Stomach (tissue), 9 donors: ENCODE data around the gene SHROOM4. TPM values are rescaled to one million over a fixed set of nuclear protein-coding genes. Genes with fewer than 3 reads are reported as not detected.

Experiments used
- DNase-seq, 2 donors: peaks; one replicate each; pipeline versions ENCODE4 v3.0.0 to v3.0.0-alpha.2; 2013 to 2019
- H3K27ac ChIP-seq, 5 donors: fragments of 200-600 bp in 4 of 5; sonication (generic) in 4 of 5; one replicate each; pipeline ENCODE4 v1.5.1; 2013 to 2019; ENCODE audit warnings: mild to moderate bottlenecking in 1 of 5, moderate library complexity in 1 of 5
- H3K27me3 ChIP-seq, 3 donors: fragments of 200-600 bp; sonication (generic); one replicate each; pipeline ENCODE4 v1.5.1; 2017 to 2019; ENCODE audit warnings: mixed run types in 1 of 3
- H3K36me3 ChIP-seq, 4 donors: fragments of 200-600 bp; sonication (generic); 1 replicate in 3 of 4; 2 replicates in 1 of 4; pipeline ENCODE4 v1.5.1; 2016 to 2019
- H3K4me1 ChIP-seq, 4 donors: fragments of 200-600 bp; sonication (generic); one replicate each; pipeline ENCODE4 v1.5.1; 2016 to 2019
- H3K4me3 ChIP-seq, 4 donors: fragments of 200-600 bp; sonication (generic) in 3 of 4; one replicate each; pipeline ENCODE4 v1.5.1; 2016 to 2019; ENCODE audit warnings: mild to moderate bottlenecking in 1 of 4
- H3K9me3 ChIP-seq, 4 donors: fragments of 200-600 bp; sonication (generic); one replicate each; pipeline ENCODE4 v1.5.1; 2016 to 2019
- CTCF ChIP-seq, 7 experiments: fragments of 450-650 bp in 4 of 7; fragments of 200-600 bp in 3 of 7; sonication (generic) in 3 of 7; IDR thresholded peaks; one replicate each; pipeline ENCODE4 v1.5.1; 2016 to 2019; ENCODE audit warnings: antibody characterized with exemption in 7 of 7, control low read depth in 2 of 7, mild to moderate bottlenecking in 1 of 7
- EP300 ChIP-seq: sonication (generic); formaldehyde crosslinking; IDR thresholded peaks from one replicate; pipeline ENCODE4 v1.6.1; 2017; ENCODE audit warnings: antibody characterized with exemption
- POLR2A ChIP-seq, 4 donors: fragments of 450-650 bp; IDR thresholded peaks; one replicate each; pipeline ENCODE4 v1.6.1; 2016; ENCODE audit warnings: antibody characterized with exemption in 4 of 4, control low read depth in 2 of 4, mild to moderate bottlenecking in 1 of 4, moderate library complexity in 1 of 4
- POLR2AphosphoS5 ChIP-seq, 3 donors: sonication (generic); formaldehyde crosslinking; IDR thresholded peaks; one replicate each; pipeline ENCODE4 v1.6.1; 2016; ENCODE audit warnings: antibody characterized with exemption in 3 of 3
- WGBS, 5 donors: extraction: QIAGEN DNeasy Blood & Tissue Kit in 3 of 5; methylation state at CpG; one replicate each; pipeline versions ENCODE4 v1.1.5 to v1.1.7; 2013 to 2018; 5-methylcytosine and 5-hydroxymethylcytosine counted together
- intact Hi-C: fragments of 100-400 bp; cut with DNase I; formaldehyde crosslinking; loops from one replicate; pipeline ENCODE4 v1.15.1; 2023; ENCODE audit warnings: low total_unique reads
- polyA plus RNA-seq, 3 donors: library from polyadenylated mRNA; stranded (reverse); fragments of 200-250 nt; gene quantifications; one replicate each; pipeline ENCODE4 v1.2.3, GENCODE V29; 2013
- total RNA-seq, 5 donors: library from RNA; depleted of rRNA; stranded (reverse); fragments of >200 nt; gene quantifications; one replicate each; pipeline versions ENCODE4 v1.1.0 to v1.2.3, GENCODE V29; 2014 to 2016
- donor health status: healthy with polysubstance abuse.
- donor health status: Bipolar disorder and iron deficiency.
- donor health status: healthy.

The SHROOM4 gene
- total and polyA plus RNA-seq, 8 donors, result 0.88 to 8.3 (median 2.6) TPM

- no peaks in the 10 kb centered on the region for H3K36me3 ChIP-seq
- H3K9me3 ChIP-seq, result no peaks in the 10 kb centered on the region
- H3K4me1 ChIP-seq, result peaks cover 0 to 8% (median 0%) of the 10 kb centered on the region in 4 donors
- H3K27ac ChIP-seq, result no peak overlapping the region
- peak in 1 of 2 donors; percentile 29 for DNase-seq
- H3K4me3 ChIP-seq, result no peak overlapping the region
- intact Hi-C loops, result no loop called here
- TF ChIP-seq CTCF (IDR thresholded peaks at IDR 0.05) (no peak), POLR2A (IDR thresholded peaks at IDR 0.05) (no peak), POLR2AphosphoS5 (IDR thresholded peaks at IDR 0.05) (no peak), EP300 (no peak)
- 23 to 43% (median 32%) methylated on average over 2 of the region's 2 CpGs for WGBS, 5 donors
- H3K27me3 ChIP-seq, result peaks cover 0 to 3% (median 0%) of the 10 kb centered on the region in 3 donors
Observed at GRCh38 chrX:50707405-50707804, 106.6 kb downstream of the SHROOM4 start.

- intact Hi-C loops, result no loop called here
- 25 to 40% (median 36%) methylated on average over 3 of the region's 3 CpGs for WGBS, 5 donors
- Histone ChIP-seq H3K27ac (peak overlapping the region in 1 of 5 donors; percentile 63), H3K36me3 (no peaks in the 10 kb centered on the region), H3K27me3 (peaks cover 0 to 3% (median 0%) of the 10 kb centered on the region in 3 donors), H3K4me1 (peaks cover 0 to 8% (median 0%) of the 10 kb centered on the region in 4 donors), H3K4me3 (no peak overlapping the region), H3K9me3 (no peaks in the 10 kb centered on the region)
- no peak for TF ChIP-seq EP300
- DNase-seq, result no peak
Observed at GRCh38 chrX:50705042-50705441, 109.0 kb downstream of the SHROOM4 start.

GRCh38 chrX:50704360-50704759 lies 109.6 kb downstream of the SHROOM4 start:
- H3K27ac ChIP-seq, result peak overlapping the region in 1 of 5 donors; percentile 63
- H3K4me1 ChIP-seq, result peaks cover 0 to 8% (median 0%) of the 10 kb centered on the region in 4 donors
- 20 to 50% (median 28%) methylated on average over 1 of the region's 1 CpG for WGBS, 5 donors
- no peak for DNase-seq
- TF ChIP-seq CTCF (IDR thresholded peaks at IDR 0.05) (no peak), POLR2AphosphoS5 (IDR thresholded peaks at IDR 0.05) (no peak), EP300 (no peak), POLR2A (IDR thresholded peaks at IDR 0.05) (no peak)
- no peak overlapping the region for H3K4me3 ChIP-seq
- no peaks in the 10 kb centered on the region for H3K36me3 ChIP-seq
- H3K9me3 ChIP-seq, result no peaks in the 10 kb centered on the region
- intact Hi-C loops, result no loop called here
- peaks cover 0 to 3% (median 0%) of the 10 kb centered on the region in 3 donors for H3K27me3 ChIP-seq

- no peak for TF ChIP-seq POLR2AphosphoS5 (IDR thresholded peaks at IDR 0.05)
- TF ChIP-seq POLR2A (IDR thresholded peaks at IDR 0.05), result no peak
- TF ChIP-seq EP300, result no peak
- TF ChIP-seq CTCF (IDR thresholded peaks at IDR 0.05), result no peak
- intact Hi-C loops, result no loop called here
- peaks cover 0 to 8% (median 0%) of the 10 kb centered on the region in 4 donors for H3K4me1 ChIP-seq
- H3K27me3 ChIP-seq, result no peaks in the 10 kb centered on the region
- no peak overlapping the region for H3K27ac ChIP-seq
- H3K36me3 ChIP-seq, result no peaks in the 10 kb centered on the region
- H3K4me3 ChIP-seq, result no peak overlapping the region
- no peaks in the 10 kb centered on the region for H3K9me3 ChIP-seq
- DNase-seq, result no peak
- WGBS, 5 donors, result 51 to 87% (median 79%) methylated on average over 3 of the region's 3 CpGs
Observed at GRCh38 chrX:50700921-50701320, 113.1 kb downstream of the SHROOM4 start.

GRCh38 chrX:50698944-50699343 lies 115.0 kb downstream of the SHROOM4 start:
- intact Hi-C loops, result no loop called here

More at GRCh38 chrX:50698944-50699343, 115.0 kb downstream of the SHROOM4 start:
- DNase-seq, result no peak
- TF ChIP-seq POLR2AphosphoS5 (IDR thresholded peaks at IDR 0.05), result no peak
- no peak for TF ChIP-seq POLR2A (IDR thresholded peaks at IDR 0.05)
- no peak for TF ChIP-seq CTCF (IDR thresholded peaks at IDR 0.05)
- no peak for TF ChIP-seq EP300
- Histone ChIP-seq H3K36me3 (no peaks in the 10 kb centered on the region), H3K4me1 (no peaks in the 10 kb centered on the region), H3K9me3 (no peaks in the 10 kb centered on the region), H3K4me3 (no peak overlapping the region), H3K27ac (no peak overlapping the region), H3K27me3 (no peaks in the 10 kb centered on the region)
- WGBS, 5 donors, result 32 to 64% (median 56%) methylated on average over 2 of the region's 2 CpGs
